GM20431 (cell line): Measurements from ENCODE around the gene ADAMTS8.

Experiments used
- in situ Hi-C: fragments of 300-500 bp; cut with MseI, MboI; formaldehyde crosslinking; loops from one replicate; pipeline ENCODE4 v1.15.0; 2020; ENCODE audit warnings: low sequenced_read_pairs; ENCODE audit not compliant: unreplicated experiment

Gene ADAMTS8

DNA sequence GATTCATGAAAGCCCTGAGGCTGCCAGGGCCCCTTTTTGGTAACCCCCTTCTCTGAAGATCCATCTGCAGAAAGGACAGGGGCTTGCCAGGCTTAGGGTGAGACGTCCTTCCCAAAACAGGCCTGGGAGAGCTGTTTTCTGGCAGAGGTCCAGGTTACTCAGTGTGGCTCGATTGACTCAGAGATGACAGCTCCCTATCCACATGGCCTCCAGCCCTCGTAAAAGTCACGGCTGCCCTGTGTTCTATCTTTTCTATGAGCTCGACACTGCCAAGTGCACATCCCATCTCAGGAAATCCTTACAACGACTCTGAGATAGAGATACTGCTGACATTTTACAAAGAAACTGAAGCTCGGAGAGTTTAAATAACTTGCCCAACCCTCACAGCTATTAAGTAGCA is 20.4 kb downstream of the ADAMTS8 start:
- in situ Hi-C loops, result loop anchor here (25.0 kb wide), 1 partner anchor 196 kb away; no protein-coding TSS in a partner anchor

GRCh38 chr11:130405428-130405827 is 23.0 kb downstream of the ADAMTS8 start:
- in situ Hi-C loops, result loop anchor here (25.0 kb wide), 1 partner anchor 193 kb away; no protein-coding TSS in a partner anchor

DNA sequence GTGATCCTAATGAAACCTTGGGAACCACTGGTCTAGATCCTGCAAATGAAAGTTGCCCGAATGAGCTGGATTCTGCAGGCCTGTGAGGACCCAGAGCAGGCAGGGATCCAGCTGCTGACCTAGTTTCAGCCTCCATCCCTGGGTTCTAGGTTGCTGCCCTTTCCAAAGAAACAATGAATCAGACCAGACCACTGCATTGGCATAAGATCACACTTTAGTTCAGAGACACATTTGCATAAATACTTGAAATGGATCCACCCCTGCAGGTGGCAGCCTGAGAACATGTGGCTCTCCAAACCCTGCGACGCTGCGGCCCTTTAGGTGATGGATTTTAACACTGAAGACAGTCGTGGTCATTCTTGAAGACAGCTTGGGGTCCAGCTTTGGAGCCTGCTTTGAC is 23.7 kb downstream of the ADAMTS8 start:
- in situ Hi-C loops, result loop anchor here (25.0 kb wide), 1 partner anchor 192 kb away; no protein-coding TSS in a partner anchor

- in situ Hi-C loops, result loop anchor here (25.0 kb wide), 1 partner anchor 192 kb away; no protein-coding TSS in a partner anchor
These were observed 24.4 kb downstream of the ADAMTS8 start for GRCh38 chr11:130403967-130404366.

GRCh38 chr11:130403271-130403804 is 25.1 kb downstream of the ADAMTS8 start:
- in situ Hi-C loops, result loop anchor here (25.0 kb wide), 1 partner anchor 191 kb away; no protein-coding TSS in a partner anchor

GRCh38 chr11:130402570-130402969 is 25.8 kb downstream of the ADAMTS8 start:
- in situ Hi-C loops, result loop anchor here (25.0 kb wide), 1 partner anchor 190 kb away; no protein-coding TSS in a partner anchor

- in situ Hi-C loops, result loop anchor here (25.0 kb wide), 1 partner anchor 189 kb away; no protein-coding TSS in a partner anchor
These were observed 27.5 kb downstream of the ADAMTS8 start for GRCh38 chr11:130400781-130401483.

DNA sequence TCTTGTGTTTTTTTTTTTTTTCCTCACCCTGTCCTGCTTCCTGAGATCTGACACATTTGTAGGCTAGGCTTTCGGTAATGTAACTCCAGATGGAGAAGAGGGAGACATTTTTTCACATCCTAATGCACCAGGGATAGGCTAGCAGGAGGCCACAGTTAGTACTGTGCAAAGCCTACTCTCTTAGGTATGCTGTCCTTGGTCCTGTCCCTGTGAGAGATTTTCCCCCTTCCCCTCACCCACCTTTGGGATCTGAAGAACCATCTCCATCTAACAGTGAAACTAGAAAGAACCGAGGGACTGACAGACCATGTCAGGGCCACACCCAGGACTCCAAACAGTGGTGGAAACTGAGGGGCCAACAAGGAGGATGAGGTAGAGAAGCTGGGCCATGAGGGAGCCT is 29.2 kb downstream of the ADAMTS8 start:
- in situ Hi-C loops, result no loop called here

DNA sequence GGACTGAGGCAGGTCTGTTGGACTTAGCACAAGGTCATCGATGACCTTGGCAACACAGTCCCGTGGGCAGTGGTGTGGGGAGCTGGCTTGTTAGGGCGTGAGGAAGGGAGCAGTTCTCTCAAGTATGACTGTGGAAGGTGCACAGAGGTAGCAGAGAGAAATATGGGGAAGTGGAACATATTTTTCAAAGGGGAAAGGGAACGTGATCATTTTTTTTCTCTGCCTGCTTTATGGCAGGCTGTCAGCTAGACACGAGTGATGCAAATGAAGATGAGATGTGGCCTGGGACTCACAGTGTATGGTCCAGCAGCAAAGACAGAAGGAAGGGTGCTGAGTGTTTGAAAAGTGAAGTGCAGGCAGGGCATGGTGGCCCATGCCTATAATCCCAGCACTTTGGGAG is 30.6 kb downstream of the ADAMTS8 start:
- in situ Hi-C loops, result no loop called here

DNA sequence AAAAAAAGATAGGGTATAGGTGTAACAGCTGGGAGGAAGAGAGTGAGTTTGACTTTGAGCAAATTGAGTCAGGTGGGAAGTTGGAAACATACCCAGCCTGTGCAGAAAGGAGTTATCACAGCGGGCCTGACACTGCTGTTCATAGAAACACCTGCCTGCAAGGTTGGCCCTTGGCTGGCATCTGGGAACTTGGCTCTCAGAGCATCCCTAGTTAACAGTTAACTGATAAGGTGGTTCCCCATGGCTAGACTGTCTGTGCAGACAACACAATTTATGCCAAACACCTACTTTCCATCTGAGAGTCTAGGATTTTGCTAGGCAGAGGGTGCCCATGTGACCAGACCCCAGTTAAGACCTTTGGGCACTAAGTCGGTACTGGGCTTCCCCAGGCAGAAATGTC is 31.4 kb downstream of the ADAMTS8 start:
- in situ Hi-C loops, result no loop called here

GRCh38 chr11:130394615-130395014 is 33.8 kb downstream of the ADAMTS8 start:
- in situ Hi-C loops, result no loop called here

- in situ Hi-C loops, result no loop called here
These were observed 36.7 kb downstream of the ADAMTS8 start for GRCh38 chr11:130391711-130392110.

GRCh38 chr11:130390071-130390758 is 38.2 kb downstream of the ADAMTS8 start:
- in situ Hi-C loops, result no loop called here

DNA sequence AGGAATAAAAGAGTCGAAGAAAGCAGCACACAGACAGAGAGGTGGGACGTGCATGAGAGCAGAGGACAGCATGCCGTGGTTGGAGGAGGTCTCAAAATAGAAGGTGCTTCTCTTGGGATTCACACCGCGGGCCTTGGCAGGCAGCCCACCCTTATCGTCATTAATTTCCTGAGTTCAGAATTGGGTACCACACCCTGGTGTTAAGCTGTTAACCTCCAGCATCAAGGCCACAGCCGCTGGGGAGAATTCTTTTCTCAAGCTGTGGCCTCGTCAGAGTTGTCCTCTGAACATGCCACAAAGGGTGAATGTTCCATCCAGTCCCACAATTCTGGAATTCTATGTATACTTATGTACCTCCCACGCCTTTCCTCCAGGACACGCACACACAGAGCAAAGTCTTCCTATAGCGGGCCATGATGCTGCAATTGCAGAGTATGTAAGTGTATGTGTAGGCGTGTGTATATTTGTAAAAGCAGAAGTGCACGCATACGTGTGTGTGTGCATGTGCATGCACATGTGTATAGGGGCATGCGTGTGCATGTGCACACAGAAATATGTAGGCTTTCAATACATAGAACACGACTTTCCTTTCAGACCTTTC is 39.0 kb downstream of the ADAMTS8 start:
- in situ Hi-C loops, result no loop called here

GRCh38 chr11:130388607-130389205 is 39.7 kb downstream of the ADAMTS8 start:
- in situ Hi-C loops, result no loop called here

GRCh38 chr11:130386056-130386455 is 42.4 kb downstream of the ADAMTS8 start:
- in situ Hi-C loops, result no loop called here

DNA sequence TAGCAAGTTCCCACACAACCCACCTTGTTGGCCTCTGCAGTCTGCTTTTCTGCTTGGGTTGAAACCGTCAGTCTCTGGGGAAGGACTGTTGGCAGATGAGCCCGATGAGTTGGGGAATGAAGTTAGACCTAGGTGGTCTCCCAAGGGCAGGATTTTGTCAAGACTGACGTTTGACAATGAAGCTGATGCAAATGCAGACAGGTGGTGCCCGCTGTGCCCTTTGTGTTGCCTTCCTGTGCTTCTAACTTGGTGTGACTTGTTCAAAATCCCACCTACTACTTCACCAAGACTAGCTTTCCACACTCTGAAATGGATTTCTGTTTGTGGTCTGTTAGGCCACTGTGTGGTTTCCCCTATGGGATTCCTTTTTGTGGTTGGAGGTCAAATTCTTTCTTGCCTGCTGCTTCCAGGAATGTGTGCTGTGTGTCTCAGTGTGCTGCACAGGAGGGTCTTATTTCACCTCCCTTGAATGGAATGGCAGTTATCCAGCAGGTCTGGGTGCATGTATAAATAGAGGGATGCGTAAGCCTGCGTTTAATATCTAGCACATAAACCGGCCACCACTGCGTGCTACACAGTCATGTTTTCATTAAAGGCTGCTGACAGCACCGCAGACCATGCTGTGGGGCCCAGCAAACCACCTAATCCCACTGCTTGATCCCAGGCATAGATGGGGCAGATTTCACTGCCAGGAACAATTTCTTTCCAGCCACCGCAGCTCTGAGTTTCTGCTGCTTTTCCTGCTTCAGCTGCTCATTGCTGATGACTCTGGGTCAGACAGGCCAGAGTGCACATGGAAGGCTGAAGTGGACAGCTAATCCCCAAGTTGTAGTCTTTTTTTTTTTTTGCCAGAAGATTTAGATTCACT is 44.8 kb downstream of the ADAMTS8 start:
- in situ Hi-C loops, result no loop called here

- in situ Hi-C loops, result no loop called here
These were observed 47.1 kb downstream of the ADAMTS8 start for GRCh38 chr11:130381317-130381716.

DNA sequence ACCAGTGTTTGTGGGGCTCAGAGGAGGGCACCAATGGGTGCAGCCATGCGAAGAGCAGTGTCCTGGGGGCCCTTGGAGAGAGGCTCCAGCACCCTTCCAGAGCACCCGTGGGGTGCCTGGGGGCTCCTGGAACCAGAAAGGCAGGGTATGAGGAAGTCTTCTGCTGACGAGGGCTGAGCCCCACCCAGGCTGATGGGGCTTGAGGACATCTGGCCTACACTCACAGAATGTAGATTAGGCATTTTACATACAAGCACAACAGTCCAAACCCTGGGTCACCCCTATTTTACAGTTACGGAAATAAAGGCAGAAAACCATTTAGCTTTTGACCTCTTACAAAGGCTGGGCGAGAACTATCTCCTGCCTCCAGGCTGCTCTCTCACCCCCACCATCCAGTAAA is 47.6 kb downstream of the ADAMTS8 start:
- in situ Hi-C loops, result no loop called here
